HG03457 (cell line): Measurements from ENCODE around the gene PIP4P1.

Experiments
- ATAC-seq: cut with Tn5 transposase; IDR thresholded peaks from one replicate; pipeline ENCODE4 v1.9.1; 2021; ENCODE audit warnings: moderate number of reproducible peaks; ENCODE audit not compliant: unreplicated experiment

Gene PIP4P1

DNA sequence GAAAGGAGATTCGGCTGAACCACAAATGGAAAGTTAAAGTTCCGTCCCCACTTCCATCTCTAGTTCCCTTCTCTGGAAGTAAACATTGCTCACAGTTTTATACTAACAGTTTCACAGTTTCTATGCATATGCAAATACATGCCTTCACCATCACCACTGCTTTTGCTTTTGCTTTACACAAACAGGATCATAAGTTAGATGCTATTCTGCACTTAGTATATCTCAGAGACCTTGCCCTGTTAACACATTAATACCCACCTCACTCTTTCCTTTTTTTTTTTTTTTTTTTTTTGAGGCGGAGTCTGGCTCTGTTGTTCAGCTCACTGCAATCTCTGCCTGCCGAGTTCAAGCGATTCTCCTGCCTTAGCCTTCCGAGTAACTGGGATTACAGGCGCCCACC lies 48.8 kb downstream of the PIP4P1 start:
- ATAC-seq, result peak; percentile 37

DNA sequence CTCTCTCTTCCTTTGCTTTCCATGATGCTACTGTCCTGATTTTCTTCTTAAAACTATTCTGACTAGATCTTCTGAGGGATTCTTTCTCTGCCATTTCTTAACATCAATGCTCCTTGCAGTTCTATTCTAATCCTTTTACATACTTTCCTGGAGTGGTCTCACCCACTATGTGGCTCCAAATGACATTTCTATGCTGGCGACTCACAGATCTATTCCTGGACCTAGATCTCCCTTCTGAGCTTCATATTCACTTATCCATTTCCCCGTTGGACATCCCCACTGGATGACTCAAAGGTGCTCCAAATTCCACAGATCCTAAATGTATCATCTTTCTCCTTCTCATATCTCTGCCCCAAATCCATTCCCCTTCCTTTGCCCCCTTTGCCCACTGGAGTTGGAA lies 52.0 kb downstream of the PIP4P1 start:
- ATAC-seq, result no peak
